Mesothelial cell of epicardium (in vitro differentiated cells): ENCODE results near the gene PKD2. TPM values are rescaled to one million over a fixed set of nuclear protein-coding genes. Genes with fewer than 3 reads are reported as not detected.
A peak's percentile ranks its signal among the peaks of the same experiment; 100 is the strongest.

Experiments
- DNase-seq, 2 experiments: peaks; one replicate each; pipeline ENCODE4 v3.0.0; 2021; ENCODE audit warnings: low spot score in 2 of 2; ENCODE audit not compliant: unreplicated experiment in 2 of 2
- H3K27ac Mint-ChIP-seq: 2 replicates; pipeline ENCODE4 v1.8.0; 2021; ENCODE audit warnings: mixed read lengths
- H3K27me3 Mint-ChIP-seq: 2 replicates; pipeline ENCODE4 v1.8.0; 2021; ENCODE audit warnings: low read depth, mixed read lengths
- H3K36me3 Mint-ChIP-seq: 2 replicates; pipeline ENCODE4 v1.8.0; 2021; ENCODE audit warnings: mixed read lengths
- H3K4me1 Mint-ChIP-seq: 2 replicates; pipeline ENCODE4 v1.8.0; 2021; ENCODE audit warnings: mixed read lengths
- H3K4me3 Mint-ChIP-seq: 2 replicates; pipeline ENCODE4 v1.8.0; 2021; ENCODE audit warnings: mild to moderate bottlenecking, moderate library complexity, mixed read lengths
- H3K9me3 Mint-ChIP-seq: 2 replicates; pipeline ENCODE4 v1.8.0; 2021; ENCODE audit warnings: mixed read lengths
- CTCF ChIP-seq: fragments of 200-600 bp; sonication (generic); IDR thresholded peaks from one replicate; pipeline ENCODE4 v1.5.0; 2021; ENCODE audit warnings: antibody characterized with exemption; ENCODE audit not compliant: unreplicated experiment
- total RNA-seq: library from RNA; stranded (reverse); gene quantifications from 3 replicates; pipeline ENCODE4 v1.2.1, GENCODE V29; 2021

Gene PKD2
- total RNA-seq, 1 donor from 2014 or later: 65.7 TPM

GRCh38 chr4:88010966-88011365 lies 3.5 kb downstream of the PKD2 start:
- H3K36me3 Mint-ChIP-seq: no peaks in the 10 kb centered on the region
- H3K9me3 Mint-ChIP-seq: no peaks in the 10 kb centered on the region
- peak overlapping the region; percentile 47 for H3K4me3 Mint-ChIP-seq
- H3K27ac Mint-ChIP-seq: peak overlapping the region; percentile 70
- H3K4me1 Mint-ChIP-seq: peaks cover 57% of the 10 kb centered on the region
- DNase-seq: no peak
- no peak for TF ChIP-seq CTCF
- peaks cover 7% of the 10 kb centered on the region for H3K27me3 Mint-ChIP-seq

- Mint-ChIP-seq H3K36me3 (peaks cover 4% of the 10 kb centered on the region), H3K27me3 (no peaks in the 10 kb centered on the region), H3K4me3 (no peak overlapping the region), H3K27ac (no peak overlapping the region), H3K9me3 (no peaks in the 10 kb centered on the region), H3K4me1 (peaks cover 56% of the 10 kb centered on the region)
- DNase-seq: no peak
- no peak for TF ChIP-seq CTCF
These were observed 5.2 kb downstream of the PKD2 start for GRCh38 chr4:88012647-88013046.

- peaks cover 63% of the 10 kb centered on the region for H3K4me1 Mint-ChIP-seq
- H3K36me3 Mint-ChIP-seq: peaks cover 4% of the 10 kb centered on the region
- H3K27me3 Mint-ChIP-seq: no peaks in the 10 kb centered on the region
- no peak overlapping the region for H3K27ac Mint-ChIP-seq
- no peak for TF ChIP-seq CTCF
- no peak for DNase-seq
- no peak overlapping the region for H3K4me3 Mint-ChIP-seq
- no peaks in the 10 kb centered on the region for H3K9me3 Mint-ChIP-seq
These were observed 7.0 kb downstream of the PKD2 start for GRCh38 chr4:88014386-88014905.

GRCh38 chr4:88015659-88016295 lies 8.3 kb downstream of the PKD2 start:
- H3K27me3 Mint-ChIP-seq: no peaks in the 10 kb centered on the region
- peak overlapping the region; percentile 58 for H3K27ac Mint-ChIP-seq
- TF ChIP-seq CTCF: no peak
- peaks cover 4% of the 10 kb centered on the region for H3K36me3 Mint-ChIP-seq
- H3K4me1 Mint-ChIP-seq: peaks cover 67% of the 10 kb centered on the region
- no peak for DNase-seq
- H3K9me3 Mint-ChIP-seq: no peaks in the 10 kb centered on the region
- H3K4me3 Mint-ChIP-seq: no peak overlapping the region

GRCh38 chr4:88017516-88018297 lies 10.3 kb downstream of the PKD2 start:
- Mint-ChIP-seq H3K27me3 (no peaks in the 10 kb centered on the region), H3K4me3 (no peak overlapping the region), H3K9me3 (no peaks in the 10 kb centered on the region), H3K36me3 (peaks cover 14% of the 10 kb centered on the region), H3K4me1 (peaks cover 60% of the 10 kb centered on the region), H3K27ac (peak overlapping the region; percentile 85)
- no peak for DNase-seq
- no peak for TF ChIP-seq CTCF
